Measurements from ENCODE around the gene CCR8. TPM values are rescaled to one million over a fixed set of nuclear protein-coding genes. Genes with fewer than 3 reads are reported as not detected.

CCR8 gene
- total RNA-seq, 1 donor: not detected

DNA sequence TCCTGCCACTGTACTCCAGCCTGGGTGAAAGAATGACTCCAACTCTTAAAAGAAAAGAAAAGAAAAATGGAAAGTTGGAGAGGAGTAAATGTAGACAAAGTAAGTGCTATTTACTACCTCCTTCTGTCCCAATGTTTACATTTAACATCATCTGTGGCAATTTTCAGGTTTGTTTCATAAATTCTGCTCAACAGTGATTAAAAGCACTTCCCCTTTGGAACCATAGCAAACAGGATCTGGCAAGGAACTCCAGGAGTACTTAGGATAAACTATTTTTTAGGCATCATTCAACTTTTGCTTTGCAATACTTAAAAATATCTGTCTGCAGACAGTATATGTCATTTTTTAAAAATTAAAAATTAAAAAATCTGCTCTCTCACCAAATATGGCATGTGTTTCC lies 44.2 kb upstream of the CCR8 start:
- DNase-seq (ENCODE audit: low read depth): no peak
- TF ChIP-seq, protein P1, sequence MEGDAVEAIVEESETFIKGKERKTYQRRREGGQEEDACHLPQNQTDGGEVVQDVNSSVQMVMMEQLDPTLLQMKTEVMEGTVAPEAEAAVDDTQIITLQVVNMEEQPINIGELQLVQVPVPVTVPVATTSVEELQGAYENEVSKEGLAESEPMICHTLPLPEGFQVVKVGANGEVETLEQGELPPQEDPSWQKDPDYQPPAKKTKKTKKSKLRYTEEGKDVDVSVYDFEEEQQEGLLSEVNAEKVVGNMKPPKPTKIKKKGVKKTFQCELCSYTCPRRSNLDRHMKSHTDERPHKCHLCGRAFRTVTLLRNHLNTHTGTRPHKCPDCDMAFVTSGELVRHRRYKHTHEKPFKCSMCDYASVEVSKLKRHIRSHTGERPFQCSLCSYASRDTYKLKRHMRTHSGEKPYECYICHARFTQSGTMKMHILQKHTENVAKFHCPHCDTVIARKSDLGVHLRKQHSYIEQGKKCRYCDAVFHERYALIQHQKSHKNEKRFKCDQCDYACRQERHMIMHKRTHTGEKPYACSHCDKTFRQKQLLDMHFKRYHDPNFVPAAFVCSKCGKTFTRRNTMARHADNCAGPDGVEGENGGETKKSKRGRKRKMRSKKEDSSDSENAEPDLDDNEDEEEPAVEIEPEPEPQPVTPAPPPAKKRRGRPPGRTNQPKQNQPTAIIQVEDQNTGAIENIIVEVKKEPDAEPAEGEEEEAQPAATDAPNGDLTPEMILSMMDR (IDR thresholded peaks at IDR 0.05; ENCODE audit: insufficient read depth, low read length): no peak
- H3K4me3 ChIP-seq (ENCODE audit: low read depth, low read length): no peak overlapping the region

DNA sequence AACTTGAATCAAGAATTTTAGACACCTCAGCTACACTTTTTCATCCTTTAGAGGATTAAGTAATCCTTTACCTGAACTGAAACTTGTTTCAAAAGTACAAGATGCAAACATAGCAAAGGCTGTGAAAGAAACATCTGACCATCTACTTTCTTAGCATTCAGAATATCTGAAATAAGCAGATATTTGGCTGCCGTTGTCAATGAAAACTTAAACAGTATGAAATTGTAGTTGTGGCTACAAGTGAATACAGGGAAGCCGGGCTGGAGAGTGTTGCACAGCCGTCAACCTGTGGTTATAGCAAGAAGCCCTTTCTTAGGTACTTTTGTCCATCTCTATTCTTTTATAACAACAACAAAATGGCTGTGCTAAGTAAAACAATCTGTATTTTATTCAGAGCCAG lies 42.7 kb upstream of the CCR8 start:
- H3K4me3 ChIP-seq (ENCODE audit: low read depth, low read length): no peak overlapping the region
- DNase-seq (ENCODE audit: low read depth): no peak
- TF ChIP-seq, protein P1 (IDR thresholded peaks at IDR 0.05; ENCODE audit: insufficient read depth, low read length): no peak

DNA sequence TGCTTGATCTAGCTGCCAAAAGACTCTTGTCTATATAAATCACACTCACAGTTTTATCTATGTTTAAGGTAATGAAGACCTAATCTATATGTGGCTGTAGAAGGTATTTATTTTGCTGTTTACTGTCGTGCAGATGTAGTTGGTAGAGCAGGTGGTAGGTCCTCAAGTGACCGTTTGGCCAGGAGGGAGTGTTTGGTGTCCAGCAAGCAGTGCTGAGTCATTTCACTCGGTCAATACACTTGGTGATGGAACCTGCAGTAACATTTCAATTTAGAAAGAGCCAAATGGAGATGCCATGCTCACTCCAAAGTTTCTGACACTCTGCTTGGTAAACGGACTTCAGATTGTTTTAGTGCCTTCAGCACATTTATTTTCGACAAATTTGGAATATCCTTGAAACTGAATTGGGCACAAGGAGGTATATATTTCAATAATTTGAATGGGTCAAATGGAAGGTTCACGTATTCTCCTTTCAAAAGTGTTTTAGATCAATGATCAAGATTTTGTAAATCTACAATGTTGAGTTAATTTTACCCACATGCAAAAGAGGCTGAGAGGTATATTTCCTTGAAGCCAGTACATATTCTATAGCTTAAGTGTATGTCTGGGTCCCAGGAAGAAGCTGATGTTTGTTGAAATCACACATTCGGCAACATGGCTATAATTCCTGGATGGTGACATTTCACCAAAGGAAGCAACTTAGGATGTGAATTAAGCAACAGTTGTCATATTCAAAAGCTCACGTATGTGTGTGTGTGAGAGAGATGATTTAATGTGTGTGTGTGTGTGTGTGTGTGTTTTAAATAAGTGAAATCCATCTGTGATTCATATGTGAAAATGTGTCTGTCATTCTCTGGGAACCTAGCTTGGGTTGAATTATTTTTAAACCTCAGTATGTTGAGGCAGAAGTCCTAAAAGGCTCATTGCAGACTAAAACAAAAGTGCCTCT lies 42.0 kb upstream of the CCR8 start:
- H3K4me3 ChIP-seq (ENCODE audit: low read depth, low read length): no peak overlapping the region
- DNase-seq (ENCODE audit: low read depth): no peak
- TF ChIP-seq, protein P1 (IDR thresholded peaks at IDR 0.05; ENCODE audit: insufficient read depth, low read length): no peak

DNA sequence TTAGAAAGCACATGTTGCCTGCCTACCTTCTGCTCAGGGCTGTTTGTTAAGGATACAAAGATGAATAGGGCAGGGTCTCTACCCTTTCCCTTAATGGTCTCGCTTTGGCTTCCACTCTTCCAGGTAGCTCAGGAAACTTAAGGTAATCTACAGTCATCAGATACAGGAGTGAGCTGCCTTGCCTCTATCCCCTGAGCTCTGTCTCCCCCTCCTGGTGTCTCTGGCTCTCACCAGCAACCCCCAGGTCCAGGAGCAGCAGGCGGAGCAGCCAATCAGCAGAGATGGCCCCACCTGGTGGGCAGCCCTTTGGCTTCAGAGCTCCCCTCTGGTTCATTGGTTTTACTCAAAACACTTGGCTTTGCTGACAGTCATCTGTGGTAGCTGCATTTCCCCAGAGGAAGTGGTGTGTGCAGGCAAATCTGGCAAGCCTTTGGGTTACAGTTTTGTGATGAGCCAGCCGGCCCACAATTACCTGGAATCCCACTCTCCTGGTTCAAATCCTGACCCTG lies 41.2 kb upstream of the CCR8 start:
- peak; percentile 70 for DNase-seq (ENCODE audit: low read depth)
- H3K4me3 ChIP-seq (ENCODE audit: low read depth, low read length): no peak overlapping the region
- TF ChIP-seq, protein P1 (IDR thresholded peaks at IDR 0.05; ENCODE audit: insufficient read depth, low read length): peak; percentile 89

DNA sequence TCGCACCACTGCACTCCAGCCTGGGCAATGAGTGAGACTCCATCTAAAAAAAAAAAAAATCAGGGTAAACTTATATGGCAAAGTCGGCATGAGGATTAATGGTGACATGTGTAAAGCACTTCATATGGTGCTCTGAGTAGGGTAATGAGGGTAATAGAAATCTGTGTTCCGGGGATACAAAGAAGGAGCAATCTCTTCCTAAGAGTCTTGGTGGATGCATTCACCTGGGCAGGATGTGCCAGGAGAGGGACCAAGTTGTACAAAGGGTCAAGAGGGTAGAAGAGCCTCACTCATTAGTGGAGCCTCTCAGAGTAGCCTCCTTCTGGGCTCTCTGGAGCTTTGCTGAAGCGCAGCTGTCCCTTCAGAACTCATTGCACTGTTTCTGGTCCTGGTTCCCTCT lies 40.4 kb upstream of the CCR8 start:
- no peak overlapping the region for H3K4me3 ChIP-seq (ENCODE audit: low read depth, low read length)
- TF ChIP-seq, protein P1 (IDR thresholded peaks at IDR 0.05; ENCODE audit: insufficient read depth, low read length): no peak
- DNase-seq (ENCODE audit: low read depth): no peak

DNA sequence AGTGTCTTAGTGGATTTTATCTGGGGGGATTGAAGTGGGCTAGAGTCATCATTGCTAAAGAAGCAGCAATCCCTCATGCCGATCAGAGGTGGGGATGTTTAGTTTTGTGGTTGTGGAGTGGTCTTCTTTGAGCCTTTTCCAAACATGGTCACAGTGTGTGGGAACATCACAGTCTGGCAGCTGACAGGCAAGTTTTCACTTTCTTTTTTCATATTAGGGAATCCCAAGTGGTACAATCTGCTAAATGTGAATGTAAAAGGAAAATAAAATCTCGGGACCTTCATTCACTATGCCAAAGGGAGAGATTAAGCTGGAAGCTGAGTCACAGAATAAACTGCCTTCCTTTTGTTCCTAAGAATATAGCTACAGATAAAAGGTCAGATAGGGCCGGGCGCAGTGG lies 39.3 kb upstream of the CCR8 start:
- TF ChIP-seq, protein P1 (IDR thresholded peaks at IDR 0.05; ENCODE audit: insufficient read depth, low read length): no peak
- H3K4me3 ChIP-seq (ENCODE audit: low read depth, low read length): no peak overlapping the region
- peak; percentile 9 for DNase-seq (ENCODE audit: low read depth)
